GM21381 (cell line): ENCODE results near the gene AIG1.
"Not testable (repeated sequence)": the region's sequence is repeated elsewhere in the genome, so short reads cannot be mapped to it uniquely, and the experiment has no call there.

ENCODE experiments used
- ATAC-seq: cut with Tn5 transposase; IDR thresholded peaks from one replicate; pipeline ENCODE4 v1.9.1; 2021; ENCODE audit warnings: mild to moderate bottlenecking, moderate library complexity; ENCODE audit not compliant: unreplicated experiment

AIG1 gene

DNA sequence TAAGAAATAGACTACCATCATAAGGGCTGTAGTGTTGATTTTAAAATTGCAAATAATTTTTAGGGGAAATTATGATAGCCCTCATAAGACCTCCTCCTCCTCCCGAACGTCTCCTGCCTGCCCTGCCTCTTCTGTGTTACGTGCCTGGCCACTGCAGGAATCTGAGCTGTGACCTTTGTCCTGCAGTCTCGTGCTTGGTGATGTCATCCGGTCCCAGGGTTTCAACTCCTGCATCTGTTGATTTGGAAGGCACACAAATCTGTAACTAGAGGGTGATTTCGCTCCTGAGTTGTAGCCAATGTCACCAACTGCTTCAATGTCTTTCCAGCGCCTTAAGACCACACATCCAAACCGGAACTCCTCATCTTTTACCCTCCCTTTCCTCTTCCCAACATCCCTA lies 163.2 kb downstream of the AIG1 start:
- no peak for ATAC-seq

DNA sequence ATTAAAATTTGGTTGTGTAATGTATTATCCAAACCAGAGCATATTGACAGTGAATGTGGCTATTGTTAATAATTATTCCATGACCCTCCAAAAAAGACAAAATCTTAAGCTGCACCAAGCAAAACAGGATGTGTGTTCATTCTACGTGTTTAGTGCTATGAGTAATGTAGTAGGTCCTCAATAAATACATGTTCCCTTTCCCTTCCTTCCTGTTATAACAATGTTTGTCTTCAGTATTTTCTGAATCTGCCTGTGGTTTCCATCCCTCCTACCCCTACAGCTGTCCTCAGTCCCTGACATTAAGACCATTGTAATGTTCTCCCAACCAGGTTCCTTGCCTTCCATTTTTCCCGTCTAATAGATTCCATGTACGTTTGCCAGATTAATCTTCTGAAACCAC lies 163.8 kb downstream of the AIG1 start:
- ATAC-seq, result no peak

DNA sequence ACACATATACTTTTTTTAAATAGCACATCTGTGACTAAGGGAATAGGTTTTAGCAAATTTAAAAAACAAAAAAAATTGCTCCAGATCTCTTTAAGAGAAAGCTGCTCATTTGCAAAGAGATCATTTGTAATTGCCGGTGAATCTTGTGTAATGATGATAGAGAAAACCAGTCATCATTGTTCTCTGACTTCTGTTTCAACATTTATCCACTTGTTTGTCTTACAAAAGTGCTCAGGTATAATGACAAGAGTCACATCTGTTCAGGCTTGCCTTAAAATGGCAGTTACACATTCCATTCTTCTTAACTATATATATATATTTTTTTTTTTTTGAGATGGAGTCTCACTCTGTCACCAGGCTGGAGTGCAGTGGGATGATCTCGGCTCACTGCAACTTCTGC lies 165.2 kb downstream of the AIG1 start:
- ATAC-seq, result no peak

DNA sequence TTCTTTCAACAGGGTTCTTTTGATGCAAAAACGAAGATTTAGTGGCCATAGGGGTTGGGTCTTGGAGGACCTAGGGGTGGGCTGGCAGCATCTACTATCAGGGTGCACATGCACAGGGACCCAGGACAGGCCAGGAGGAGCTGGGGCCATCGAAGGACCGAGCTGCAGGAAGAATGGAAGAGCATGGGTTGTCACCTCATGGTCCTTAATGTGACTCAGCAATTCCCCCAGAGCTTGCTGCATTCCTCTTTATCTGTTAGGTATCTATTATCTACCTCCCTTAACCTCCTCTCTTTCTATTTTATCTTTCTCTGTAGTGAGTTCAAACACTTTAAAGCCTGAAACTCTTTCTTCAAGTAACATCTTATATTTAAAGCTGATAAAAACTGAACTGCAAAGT lies 167.0 kb downstream of the AIG1 start:
- no peak for ATAC-seq

DNA sequence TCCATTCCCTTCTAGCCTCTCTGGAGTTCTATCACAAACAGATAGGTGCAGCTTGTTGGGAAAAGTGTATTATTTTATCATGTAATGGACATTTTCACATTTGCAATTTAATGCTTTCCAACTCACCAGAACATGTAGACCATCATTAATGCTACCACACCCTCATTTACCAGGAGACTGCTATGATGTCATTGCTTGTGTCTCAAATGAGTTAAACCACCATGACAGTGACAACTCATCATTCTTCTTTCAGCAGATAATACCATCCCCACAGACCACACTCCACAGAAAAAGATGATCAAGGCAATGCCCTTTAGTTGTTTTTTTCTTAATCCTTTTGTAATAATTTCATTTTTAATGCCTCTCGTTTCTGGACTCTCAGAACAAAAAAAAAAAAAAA lies 168.7 kb downstream of the AIG1 start:
- ATAC-seq, result no peak

DNA sequence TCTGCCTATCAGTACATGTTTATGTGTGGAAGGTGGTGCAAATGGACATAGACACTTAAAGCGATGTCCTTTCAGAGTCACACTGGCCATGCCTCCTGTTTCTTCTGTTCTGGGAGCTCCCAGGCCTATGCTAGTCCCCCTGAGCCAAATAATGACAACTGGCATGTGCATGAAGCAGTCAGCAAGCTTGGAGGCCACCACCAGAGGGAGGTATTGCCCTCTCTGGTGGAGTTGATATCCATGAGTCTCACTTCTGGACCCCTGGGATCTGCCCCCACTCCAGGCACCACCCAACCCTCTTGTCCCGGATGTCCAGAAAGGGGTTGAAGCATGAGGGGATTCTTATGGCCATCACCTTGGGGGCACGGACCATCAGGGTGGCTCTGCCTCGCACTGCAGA lies 172.2 kb downstream of the AIG1 start:
- no peak for ATAC-seq

DNA sequence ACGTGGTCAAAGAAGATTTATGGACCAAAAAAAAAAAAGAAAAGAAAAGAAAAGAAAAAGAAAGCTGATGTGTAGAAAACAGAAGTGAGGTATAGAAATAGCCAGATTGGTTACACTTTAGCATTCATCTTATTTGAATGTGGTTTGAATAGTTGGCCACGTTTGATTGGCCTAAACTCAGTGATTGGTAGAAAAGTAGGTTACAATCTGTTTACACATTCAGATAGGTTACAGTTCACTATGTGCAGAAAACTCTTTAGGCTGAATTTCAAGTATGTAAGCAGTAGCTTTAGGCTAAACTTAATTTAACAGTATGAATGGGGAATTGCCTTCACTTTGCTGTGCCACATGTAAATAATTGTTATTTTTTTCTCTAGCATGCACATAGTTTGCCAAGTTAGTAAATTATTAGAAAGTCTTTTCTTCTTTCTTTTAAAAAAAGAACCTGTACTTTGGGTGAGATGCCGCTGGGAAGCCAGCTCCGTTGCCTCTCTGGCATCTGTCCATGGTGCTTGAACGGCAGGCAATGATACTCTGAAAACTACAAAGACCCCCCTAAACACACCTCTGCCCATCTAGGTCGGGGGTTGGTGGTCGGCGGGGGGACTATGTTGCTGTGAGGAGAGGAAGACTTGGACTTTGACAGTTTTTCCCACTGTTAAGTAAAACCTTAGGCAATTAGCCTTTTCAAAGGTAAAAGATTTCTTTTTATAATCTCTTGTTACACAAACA lies 173.0 kb downstream of the AIG1 start:
- ATAC-seq, result no peak

DNA sequence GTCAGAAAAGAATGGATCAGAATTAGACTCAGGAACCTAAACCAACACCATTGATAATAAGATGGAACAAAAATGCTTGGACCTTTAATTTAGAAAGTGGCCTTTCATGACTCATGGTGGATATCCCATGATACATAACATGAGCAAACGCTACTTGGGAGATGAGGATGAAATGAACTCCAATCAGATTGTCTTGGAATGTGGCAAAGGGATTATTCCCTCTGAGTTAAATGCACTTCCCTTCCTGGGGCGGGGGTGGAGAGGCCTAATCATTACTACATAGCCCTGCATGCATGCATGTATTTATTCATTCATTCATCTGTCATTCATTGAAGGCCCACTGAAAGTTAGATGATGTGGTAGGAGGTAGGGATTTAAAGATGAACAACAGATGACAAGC lies 174.0 kb downstream of the AIG1 start:
- ATAC-seq, result no peak

DNA sequence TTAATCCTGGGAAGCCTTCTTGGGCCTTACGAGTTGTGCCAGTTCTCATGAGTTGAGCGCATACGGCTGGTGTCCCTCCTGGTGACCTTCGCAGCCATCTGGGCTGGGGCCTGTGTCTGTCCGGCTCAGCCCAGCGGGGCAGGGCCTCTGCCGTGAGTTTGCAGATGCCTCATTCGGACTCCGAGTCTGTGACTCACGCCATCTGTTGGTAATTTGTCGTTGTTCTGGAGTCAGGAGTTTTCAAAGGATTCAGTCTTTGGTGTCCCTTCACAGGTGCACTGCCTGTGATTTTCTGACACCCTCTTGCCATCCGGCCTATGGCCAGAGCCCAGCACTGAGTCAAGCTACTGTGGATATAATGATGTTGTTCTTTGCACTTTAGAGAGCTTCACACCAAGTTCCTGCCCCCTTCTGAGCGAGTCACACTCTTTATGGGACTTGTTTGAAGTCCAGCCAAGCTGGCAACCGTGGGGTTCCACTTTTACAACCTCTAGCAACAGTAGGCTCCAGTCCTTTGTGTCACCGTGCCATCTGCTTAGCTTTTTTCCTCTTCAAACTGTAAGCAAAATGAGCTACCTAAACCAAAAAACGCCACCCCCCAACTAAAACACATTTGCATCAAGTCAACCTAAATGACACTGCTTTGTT lies 175.6 kb downstream of the AIG1 start:
- no peak for ATAC-seq

DNA sequence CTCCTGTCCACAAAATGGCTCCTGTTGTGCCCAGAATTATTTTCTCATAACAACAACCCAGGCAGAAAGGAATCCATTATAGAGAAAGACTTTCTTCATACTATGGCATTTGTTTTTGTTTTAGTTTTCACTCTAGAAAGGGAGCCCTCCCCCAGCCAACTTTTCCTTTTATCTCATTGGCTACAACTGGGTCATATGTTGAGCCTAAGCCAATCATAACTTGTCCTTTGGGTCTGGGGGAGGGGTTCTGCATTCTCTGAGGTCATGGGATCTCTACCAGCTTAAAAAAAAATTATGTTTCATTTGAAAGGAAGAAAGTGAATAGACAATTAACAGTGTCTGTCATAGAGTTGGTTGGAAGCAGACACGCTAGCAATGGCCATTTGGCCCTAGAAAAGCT lies 177.6 kb downstream of the AIG1 start:
- ATAC-seq, result no peak

DNA sequence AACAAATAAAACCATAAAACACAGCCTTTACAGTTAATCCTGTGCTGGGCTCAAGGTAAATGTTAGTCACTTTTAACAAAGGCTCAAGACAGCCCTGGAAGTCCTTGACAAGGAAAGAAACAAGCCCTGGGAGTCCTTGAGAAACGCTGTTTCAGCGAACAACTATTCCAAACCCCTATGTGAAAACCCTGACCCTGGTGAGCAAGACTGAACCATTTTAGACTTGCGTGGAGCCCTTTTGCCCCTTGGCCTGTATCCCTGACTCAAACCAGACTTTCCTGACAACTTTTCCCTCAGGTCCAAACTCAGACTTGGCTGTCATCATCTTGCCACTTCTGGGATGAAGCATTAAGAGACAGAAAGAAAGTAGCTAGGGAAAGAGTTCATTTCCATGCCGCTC lies 180.4 kb downstream of the AIG1 start:
- no peak for ATAC-seq

DNA sequence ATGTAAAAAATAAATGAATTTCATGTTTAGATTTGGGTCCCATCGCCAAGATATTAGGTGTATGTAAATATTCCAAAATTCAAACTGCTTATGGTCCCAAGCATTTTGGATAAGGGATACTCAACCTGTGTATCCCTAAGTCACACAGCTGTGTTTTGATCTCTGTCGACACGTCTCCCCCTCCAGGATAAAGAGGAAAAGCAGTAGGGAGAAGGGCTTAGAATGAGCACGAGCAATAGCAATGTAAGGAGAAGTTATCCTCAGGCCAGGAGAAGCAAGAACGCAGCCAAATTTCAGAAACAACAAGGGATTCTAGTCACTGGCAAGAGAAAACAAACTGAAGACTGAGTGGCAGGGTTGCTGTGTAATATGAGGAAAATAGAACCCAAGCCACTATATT lies 181.2 kb downstream of the AIG1 start:
- ATAC-seq, result no peak

DNA sequence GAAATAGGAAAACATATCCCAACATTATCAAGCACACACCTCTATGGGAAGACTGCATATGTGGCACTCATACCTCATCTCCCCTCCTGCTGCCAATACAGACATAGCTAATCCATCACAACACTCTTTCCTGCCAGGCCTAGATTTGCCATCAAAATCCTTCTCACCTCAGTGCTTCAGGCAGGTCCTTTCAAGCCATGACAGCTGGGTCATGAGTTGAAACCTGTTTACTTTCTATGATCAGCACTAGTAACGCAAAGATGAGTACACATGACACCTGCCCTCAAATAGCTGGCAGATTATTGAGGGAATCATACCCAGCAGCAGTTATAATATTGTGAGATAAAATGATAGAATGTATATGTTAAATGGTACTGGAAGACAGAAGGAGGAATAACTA lies 183.1 kb downstream of the AIG1 start:
- no peak for ATAC-seq

DNA sequence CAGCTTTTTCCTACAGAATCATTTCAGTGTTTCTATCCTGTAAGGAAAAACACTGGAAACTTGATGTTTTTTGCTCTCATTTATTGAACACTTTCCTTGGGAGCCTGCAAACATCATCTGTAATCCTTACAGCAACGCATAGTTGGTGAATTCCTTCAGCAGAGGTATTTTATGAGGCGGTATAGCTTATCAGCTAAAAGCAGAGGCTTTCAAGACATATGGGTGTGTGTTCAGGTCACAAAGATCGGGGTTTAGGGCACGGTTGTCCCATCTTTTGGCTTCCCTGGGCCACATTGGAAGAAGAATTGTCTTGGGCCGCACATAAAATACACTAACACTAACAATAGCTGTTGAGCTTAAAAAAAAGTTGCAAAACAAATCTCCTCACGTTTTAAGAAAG lies 185.0 kb downstream of the AIG1 start:
- no peak for ATAC-seq

DNA sequence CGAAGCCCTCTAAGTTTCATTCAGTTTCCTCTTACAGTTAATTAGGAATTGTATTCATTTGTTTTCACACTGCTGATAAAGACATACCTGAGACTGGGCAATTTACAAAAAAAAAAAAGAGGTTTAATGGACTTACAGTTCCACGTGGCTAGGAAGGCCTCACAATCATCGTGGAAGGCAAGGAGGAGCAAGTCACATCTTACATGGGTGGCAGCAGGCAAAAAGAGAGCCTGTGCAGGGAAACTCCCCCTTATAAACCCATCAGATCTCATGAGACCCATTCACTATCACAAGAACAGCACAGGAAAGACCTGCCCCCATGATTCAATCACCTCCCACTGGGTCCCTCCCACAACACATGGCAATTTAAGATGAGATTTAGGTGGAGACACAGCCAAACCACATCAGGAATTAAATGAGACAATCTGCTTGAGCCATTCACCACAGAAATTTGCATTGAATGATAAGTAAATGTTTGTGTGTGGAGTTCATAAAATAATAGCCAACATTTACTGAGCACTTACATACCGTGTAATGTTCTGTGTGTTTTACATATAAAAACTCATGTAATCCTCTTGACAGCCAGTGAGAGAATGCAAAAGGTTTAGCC lies 185.6 kb downstream of the AIG1 start:
- ATAC-seq, result not testable (repeated sequence)

DNA sequence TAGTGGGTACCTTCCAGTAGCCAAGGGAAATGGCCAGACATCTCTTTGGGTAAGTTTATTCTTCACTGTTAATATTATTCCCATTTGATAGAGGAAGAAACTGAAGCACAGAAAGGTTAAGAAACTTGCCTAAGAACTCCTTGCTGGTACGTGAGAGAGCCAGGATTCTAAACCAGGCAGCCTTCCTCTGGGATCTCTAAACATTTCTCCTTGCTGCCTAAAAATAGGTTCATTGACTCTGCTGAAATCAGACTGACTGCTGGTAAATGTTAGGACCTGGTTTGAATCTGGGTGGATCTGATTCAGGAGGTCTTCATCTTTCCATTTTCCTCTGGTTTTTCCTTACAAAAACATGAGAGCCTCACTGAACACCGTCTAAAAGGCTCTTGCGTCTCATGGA lies 186.9 kb downstream of the AIG1 start:
- ATAC-seq, result no peak

DNA sequence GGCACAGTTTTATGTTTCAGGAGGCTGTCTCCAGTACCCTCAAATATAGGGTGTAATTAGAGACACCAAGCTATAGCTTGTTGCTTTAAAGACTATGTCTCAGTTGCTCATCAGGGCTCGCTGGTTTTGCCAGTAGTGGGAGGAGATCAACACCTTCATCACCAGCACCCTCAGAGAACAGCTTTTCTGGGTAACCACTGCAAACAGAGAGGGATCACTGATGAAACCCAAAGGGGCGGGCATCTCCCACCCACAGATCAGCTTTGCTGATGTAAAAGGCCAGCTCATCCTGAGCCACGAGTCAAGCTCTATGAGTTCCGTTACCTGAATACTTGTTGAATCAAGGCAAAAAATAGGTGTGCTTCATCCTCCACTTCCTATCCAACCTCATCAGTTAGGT lies 187.7 kb downstream of the AIG1 start:
- no peak for ATAC-seq

DNA sequence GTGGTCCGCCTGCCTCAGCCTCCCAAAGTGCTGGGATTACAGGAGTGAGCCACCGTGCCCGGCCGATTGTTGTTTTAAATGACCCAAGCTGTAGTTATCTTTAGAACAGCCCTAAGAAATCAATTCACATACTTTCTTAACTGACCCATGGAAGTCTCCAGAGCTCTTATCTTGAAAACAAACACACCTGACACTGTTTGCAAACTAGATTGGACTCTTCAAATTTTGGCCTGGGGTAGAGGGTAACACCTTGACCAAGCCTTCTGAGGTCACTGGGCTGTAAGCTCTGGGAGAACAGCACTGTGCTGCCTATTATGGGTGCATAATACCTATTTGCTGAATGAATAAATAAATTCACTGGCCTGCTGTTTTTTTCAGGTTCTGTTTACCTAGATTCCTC lies 190.6 kb downstream of the AIG1 start:
- ATAC-seq, result no peak

DNA sequence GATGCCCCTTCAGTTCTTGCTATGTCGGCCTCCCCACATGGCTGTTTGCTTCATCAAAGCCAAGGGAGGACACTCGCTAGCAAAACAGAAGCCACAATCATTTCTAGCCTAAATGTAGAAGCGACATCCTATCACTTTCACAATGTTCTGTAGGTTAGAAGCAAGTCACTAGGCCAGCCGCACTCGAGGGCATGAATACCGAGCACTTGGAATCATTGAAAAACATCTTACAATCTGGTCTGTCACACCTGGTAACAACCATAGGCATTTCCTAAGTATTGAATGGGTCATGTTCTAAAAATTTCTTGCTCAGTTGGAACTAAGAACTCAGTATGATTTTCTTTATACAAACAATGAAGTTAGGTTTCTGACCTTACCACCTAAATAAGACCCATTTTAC lies 192.3 kb downstream of the AIG1 start:
- ATAC-seq, result no peak

DNA sequence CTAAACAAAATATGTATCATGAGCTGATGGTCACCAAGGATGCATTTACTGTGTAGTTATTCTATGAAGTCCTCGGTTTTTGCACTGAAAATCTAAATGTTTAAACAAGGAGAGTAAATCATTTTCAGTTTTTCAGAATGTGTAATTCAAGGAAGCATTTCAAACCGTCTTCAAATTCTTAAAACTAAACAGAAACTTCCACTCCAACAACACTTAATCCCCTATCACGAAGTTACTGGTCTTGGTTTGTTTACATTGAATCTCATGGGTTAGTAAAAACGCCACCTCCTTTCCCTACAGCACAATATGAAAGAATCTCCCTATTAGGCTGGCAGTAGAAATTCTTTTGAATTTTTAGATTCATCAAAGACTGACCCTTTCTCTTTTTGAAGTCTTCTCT lies 192.9 kb downstream of the AIG1 start:
- ATAC-seq, result no peak

DNA sequence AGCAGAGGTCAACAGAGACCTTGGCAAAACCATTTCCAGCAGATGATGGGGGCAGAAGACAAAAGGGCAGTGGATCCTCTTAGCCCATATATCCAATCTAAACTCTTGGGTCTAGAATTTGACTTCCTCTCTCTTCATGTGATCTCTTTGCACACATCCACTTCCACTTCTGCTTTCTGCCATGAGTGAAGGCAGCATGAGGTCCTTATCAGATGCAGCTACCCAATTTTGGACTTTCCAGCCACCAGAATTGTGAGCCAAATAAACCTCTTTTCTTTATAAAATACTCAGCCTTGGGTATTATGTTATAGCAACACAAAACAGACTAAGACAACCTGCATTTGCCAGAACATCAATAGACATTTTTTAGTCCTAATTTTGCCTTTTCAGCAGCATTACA lies 198.3 kb downstream of the AIG1 start:
- ATAC-seq, result no peak

DNA sequence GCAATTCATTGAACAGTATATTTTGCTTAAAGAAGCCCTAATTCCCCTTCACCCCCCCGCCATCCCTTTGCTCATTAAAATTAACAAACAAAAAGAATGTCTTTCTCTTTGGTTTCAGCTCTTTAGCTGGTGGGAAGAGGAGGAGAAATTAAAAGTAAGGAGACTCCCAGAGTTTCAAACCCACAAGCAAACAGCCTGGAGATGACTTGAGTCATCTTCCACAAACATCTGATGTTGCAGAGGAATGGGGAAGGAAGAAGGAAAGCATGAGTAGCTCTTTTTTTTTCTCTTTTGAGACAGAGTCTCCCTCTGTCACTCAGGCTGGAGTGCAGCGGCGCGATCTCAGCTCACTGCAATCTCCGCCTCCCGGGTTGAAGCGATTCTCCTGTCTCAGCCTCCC lies 200.2 kb downstream of the AIG1 start:
- ATAC-seq, result no peak
